Heart left ventricle (tissue), 16 donors: ENCODE measurements around the gene GRM8. TPM values are rescaled to one million over a fixed set of nuclear protein-coding genes. Genes with fewer than 3 reads are reported as not detected.

Experiments
- ATAC-seq, 4 donors: fragments of 200-7000 bp; cut with Tn5 transposase; one replicate each; pipeline ENCODE4 v1.9.1; 2020 to 2022; ENCODE audit warnings: moderate library complexity in 4 of 4, mild to moderate bottlenecking in 3 of 4, moderate number of reproducible peaks in 1 of 4
- DNase-seq, 5 donors: peaks; one replicate each; pipeline ENCODE4 v3.0.0-alpha.2; 2020
- H3K27ac ChIP-seq, 12 donors: fragments of 200-600 bp; sonication (generic) in 4 of 12; one replicate each; pipeline versions ENCODE4 v1.5.0 to v1.8.0; 2016 to 2022; ENCODE audit warnings: mild to moderate bottlenecking in 2 of 12
- H3K27me3 ChIP-seq, 9 donors: fragments of 200-600 bp; sonication (generic) in 2 of 9; one replicate each; pipeline versions ENCODE4 v1.5.1 to v1.8.0; 2016 to 2022; ENCODE audit warnings: mild to moderate bottlenecking in 3 of 9
- H3K36me3 ChIP-seq, 9 donors: fragments of 200-600 bp; sonication (generic) in 2 of 9; one replicate each; pipeline versions ENCODE4 v1.5.0 to v1.8.0; 2018 to 2022; ENCODE audit warnings: mild to moderate bottlenecking in 2 of 9
- H3K4me1 ChIP-seq, 12 donors: fragments of 200-600 bp; sonication (generic) in 4 of 12; one replicate each; pipeline versions ENCODE4 v1.5.0 to v1.8.0; 2016 to 2022; ENCODE audit warnings: mild to moderate bottlenecking in 3 of 12
- H3K4me3 ChIP-seq, 12 donors: fragments of 200-600 bp; sonication (generic) in 4 of 12; one replicate each; pipeline versions ENCODE4 v1.5.0 to v1.8.0; 2017 to 2022; ENCODE audit warnings: mild to moderate bottlenecking in 9 of 12, moderate library complexity in 4 of 12
- H3K9me3 ChIP-seq, 12 donors: fragments of 200-600 bp; sonication (generic) in 4 of 12; one replicate each; pipeline versions ENCODE4 v1.5.0 to v1.8.0; 2016 to 2022; ENCODE audit warnings: mild to moderate bottlenecking in 1 of 12
- CTCF ChIP-seq, 12 donors: fragments of 200-600 bp; sonication (generic) in 4 of 12; IDR thresholded peaks; one replicate each; pipeline versions ENCODE4 v1.5.0 to v1.8.0; 2018 to 2022; ENCODE audit warnings: antibody characterized with exemption in 12 of 12, mild to moderate bottlenecking in 5 of 12
- POLR2A ChIP-seq, 2 donors: fragments of 450-650 bp; IDR thresholded peaks; one replicate each; pipeline ENCODE4 v1.6.1; 2017; ENCODE audit warnings: antibody characterized with exemption in 2 of 2, mild to moderate bottlenecking in 2 of 2, moderate library complexity in 2 of 2
- WGBS, 4 donors: extraction: QIAGEN DNeasy Blood & Tissue Kit in 2 of 4; methylation state at CpG; one replicate each; pipeline versions ENCODE4 v1.1.5 to v1.1.7; 2013 to 2018; 5-methylcytosine and 5-hydroxymethylcytosine counted together
- intact Hi-C, 10 donors: fragments of 100-400 bp; cut with DNase I; formaldehyde crosslinking; loops; one replicate each; pipeline versions ENCODE4 v1.11.1 to v1.14.2; 2022
- polyA plus RNA-seq, 2 donors: library from polyadenylated mRNA; stranded (reverse); fragments of 200-250 nt; gene quantifications; one replicate each; pipeline ENCODE4 v1.2.3, GENCODE V29; 2013
- total RNA-seq, 9 donors: library from RNA; depleted of rRNA in 2 of 9; stranded (reverse); fragments of >200 nt in 2 of 9; fragmentation: NEBNext Ultra II Directional in 3 of 9; extraction: Animal tissue kit (Norgen Biotek cat#: 25700) in 3 of 9; gene quantifications; one replicate each; pipeline versions ENCODE4 v1.1.0 to v1.2.4, GENCODE V29; 2016 to 2023
- donor health status: ischemic (EF 13 %, LVEDD 7.1; RV severe dilation, severe dysfunction).
- donor health status: healthy with polysubstance abuse.
- donor health status: DM: no; HTN: yes; CAD: no.
- donor health status: DM: no; HTN: no; CAD: no.
- donor health status: ischemic (EF 25% LVEDD 6.9; RV normal size, moderate dysfunction).
- donor health status: ischemic (EF 25% LVEDD 5.7; RV mildly dilated, moderate dysfunction).
- donor health status: healthy.
- donor health status: DM: yes; HTN: yes; CAD: no.
- donor health status: ischemic (EF 35%, LVEDD 5.7; RV mildly dilated, moderate dysfunction).
- donor health status: nonischemic (EF 11% LVEDD 7.7; RV severe dilation, severe dysfunction).
- donor health status: DM: yes; HTN: yes; CAD: no.
- donor health status: PGD.
- donor health status: ischemic (EF 29% LVEDD 5.4; RV normal size, mild dysfunction).
- donor health status: nonischemic (EF 23%, LVEDD 6.1; RV moderate dilation, normal function).

Gene GRM8
- total and polyA plus RNA-seq, 11 donors = 0.21 to 0.75 (median 0.32) TPM; not detected in 5

DNA sequence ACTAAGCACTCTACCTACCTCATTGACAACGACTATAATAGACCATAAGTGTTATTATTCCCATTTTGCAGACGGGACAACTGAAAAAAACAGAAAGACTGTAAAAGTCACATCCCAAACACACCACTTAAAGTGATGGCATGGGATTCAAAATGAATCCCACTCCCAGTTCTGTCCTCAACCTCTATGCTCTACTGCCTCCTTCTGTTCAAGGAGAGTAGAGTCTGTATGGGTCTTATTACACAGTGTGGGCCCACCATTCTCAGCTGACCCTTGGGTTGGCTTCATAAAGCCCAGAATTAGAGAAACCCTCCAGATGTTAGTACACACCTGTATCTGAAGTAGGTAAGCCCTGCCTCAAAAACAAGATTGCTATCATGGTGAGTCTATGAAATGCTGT lies 102.2 kb downstream of the GRM8 start:
- intact Hi-C loops = no loop called here
- Histone ChIP-seq H3K36me3 (no peaks in the 10 kb centered on the region), H3K4me1 (no peaks in the 10 kb centered on the region), H3K9me3 (no peaks in the 10 kb centered on the region), H3K27ac (no peak overlapping the region), H3K4me3 (no peak overlapping the region), H3K27me3 (no peaks in the 10 kb centered on the region)
- 37 to 53% (median 49%) methylated on average over 2 of the region's 2 CpGs for WGBS, 4 donors
- TF ChIP-seq CTCF (IDR thresholded peaks at IDR 0.05) (no peak), POLR2A (IDR thresholded peaks at IDR 0.05) (no peak)
- DNase-seq (no peak), ATAC-seq (no peak)

GRCh38 chr7:127146746-127147536 lies 105.8 kb downstream of the GRM8 start:
- TF ChIP-seq POLR2A (IDR thresholded peaks at IDR 0.05) (no peak), CTCF (IDR thresholded peaks at IDR 0.05) (no peak)
- H3K4me3 ChIP-seq = no peak overlapping the region
- H3K27ac ChIP-seq = no peak overlapping the region
- intact Hi-C loops = no loop called here
- H3K36me3 ChIP-seq = no peaks in the 10 kb centered on the region
- H3K4me1 ChIP-seq = no peaks in the 10 kb centered on the region
- no peaks in the 10 kb centered on the region for H3K9me3 ChIP-seq
- no peak for ATAC-seq
- no peaks in the 10 kb centered on the region for H3K27me3 ChIP-seq
- DNase-seq = no peak
- WGBS, 4 donors = 81 to 91% (median 84%) methylated on average over 4 of the region's 4 CpGs

DNA sequence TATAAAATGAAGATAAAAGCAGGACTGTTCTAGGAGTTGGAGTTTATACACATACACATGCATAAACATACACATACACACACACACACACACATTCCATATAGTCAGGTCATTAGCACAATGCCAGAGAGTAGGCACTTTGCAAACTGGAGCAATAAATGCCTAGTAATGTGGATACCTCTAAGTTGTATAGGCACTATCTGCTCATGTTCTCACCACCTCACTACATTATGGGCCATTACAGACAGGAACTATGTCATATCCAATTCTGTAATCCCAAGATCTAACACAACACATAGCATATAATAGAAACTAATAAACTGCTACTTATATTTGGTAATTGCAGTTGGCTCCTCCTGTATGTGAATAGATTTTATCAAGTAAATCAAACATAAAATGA lies 115.6 kb downstream of the GRM8 start:
- Histone ChIP-seq H3K36me3 (no peaks in the 10 kb centered on the region), H3K27ac (no peak overlapping the region), H3K4me1 (no peaks in the 10 kb centered on the region), H3K9me3 (no peaks in the 10 kb centered on the region), H3K27me3 (no peaks in the 10 kb centered on the region), H3K4me3 (no peak overlapping the region)
- TF ChIP-seq CTCF (IDR thresholded peaks at IDR 0.05) (no peak), POLR2A (IDR thresholded peaks at IDR 0.05) (no peak)
- DNase-seq (no peak), ATAC-seq (no peak)
- intact Hi-C loops = no loop called here

DNA sequence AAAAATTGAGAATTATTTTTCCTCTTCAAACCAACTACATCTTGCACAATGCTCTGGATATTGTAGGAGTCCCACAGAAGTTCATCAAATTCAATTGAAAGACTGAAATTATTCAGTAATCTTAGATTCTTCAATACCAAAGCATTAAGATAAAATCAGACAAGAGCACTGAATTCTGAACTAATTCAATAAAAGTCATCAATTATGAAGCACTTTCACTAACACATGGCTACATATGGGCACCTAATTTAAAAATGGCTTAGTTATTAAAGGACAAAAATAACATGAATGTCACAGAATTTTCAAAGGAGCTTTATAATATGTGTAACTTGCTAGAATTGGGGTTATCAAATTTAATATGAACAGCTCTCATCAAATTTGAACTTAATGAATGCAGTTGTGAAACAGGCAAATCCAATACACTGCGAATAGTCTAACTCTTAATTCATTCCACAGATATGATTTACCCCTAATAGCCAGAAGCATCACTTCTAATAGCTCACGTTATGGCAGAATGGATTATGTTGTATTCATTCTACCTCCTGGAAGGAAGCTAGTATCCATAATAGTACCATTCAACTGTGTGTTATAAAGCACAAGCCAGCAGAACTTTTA lies 116.8 kb downstream of the GRM8 start:
- H3K4me3 ChIP-seq = no peak overlapping the region
- no peaks in the 10 kb centered on the region for H3K9me3 ChIP-seq
- intact Hi-C loops = no loop called here
- 69 to 77% (median 75%) methylated on average over 2 of the region's 2 CpGs for WGBS, 4 donors
- no peak for TF ChIP-seq POLR2A (IDR thresholded peaks at IDR 0.05)
- TF ChIP-seq CTCF (IDR thresholded peaks at IDR 0.05) = no peak
- H3K36me3 ChIP-seq = no peaks in the 10 kb centered on the region
- H3K27me3 ChIP-seq = no peaks in the 10 kb centered on the region
- H3K4me1 ChIP-seq = no peaks in the 10 kb centered on the region
- no peak overlapping the region for H3K27ac ChIP-seq
- DNase-seq = no peak
- ATAC-seq = no peak
